Natural killer cell (primary cell): ENCODE data around the gene C1orf21. TPM values are rescaled to one million over a fixed set of nuclear protein-coding genes. Genes with fewer than 3 reads are reported as not detected.
A peak's percentile ranks its signal among the peaks of the same experiment; 100 is the strongest.

Experiments used
- ATAC-seq, 3 donors: fragments of 150-1000 bp in 2 of 3; fragments of 200-7000 bp in 1 of 3; cut with Tn5 transposase; 1 replicate in 1 of 3; 2 replicates in 2 of 3; pipeline ENCODE4 v1.10.0; 2021; ENCODE audit warnings: mild to moderate bottlenecking in 2 of 3, moderate library complexity in 2 of 3
- DNase-seq, 2 donors: peaks; one replicate each; pipeline versions ENCODE4 v3.0.0 to v3.0.0-alpha.2; 2013 to 2021; ENCODE audit warnings: mixed read lengths in 1 of 2
- H3K27ac ChIP-seq: one replicate; pipeline ENCODE4 v1.5.1; 2013; ENCODE audit warnings: mild to moderate bottlenecking, low read length
- H3K27me3 ChIP-seq: one replicate; pipeline ENCODE4 v1.6.1; 2013; ENCODE audit warnings: low read length; ENCODE audit not compliant: control insufficient read depth, insufficient read depth
- H3K36me3 ChIP-seq: one replicate; pipeline ENCODE4 v1.6.1; 2013; ENCODE audit warnings: low read length; ENCODE audit not compliant: control insufficient read depth, insufficient read depth
- H3K4me1 ChIP-seq: one replicate; pipeline ENCODE4 v1.6.1; 2013; ENCODE audit warnings: low read length; ENCODE audit not compliant: control insufficient read depth, insufficient read depth
- H3K4me3 ChIP-seq: one replicate; pipeline ENCODE4 v1.5.1; 2013; ENCODE audit warnings: low read length
- H3K9me3 ChIP-seq: one replicate; pipeline ENCODE4 v1.6.1; 2013; ENCODE audit warnings: low read length; ENCODE audit not compliant: control insufficient read depth, insufficient read depth
- H3K27ac Mint-ChIP-seq, 2 donors: one replicate each; pipeline ENCODE4 v1.8.0; 2022; ENCODE audit warnings: mild to moderate bottlenecking in 2 of 2, mixed read lengths in 2 of 2, moderate library complexity in 1 of 2
- H3K27me3 Mint-ChIP-seq, 2 donors: one replicate each; pipeline ENCODE4 v1.8.0; 2022; ENCODE audit warnings: low read depth in 2 of 2, mixed read lengths in 2 of 2
- H3K36me3 Mint-ChIP-seq: one replicate; pipeline ENCODE4 v1.8.0; 2022; ENCODE audit warnings: mixed read lengths
- H3K4me1 Mint-ChIP-seq, 2 donors: one replicate each; pipeline ENCODE4 v1.8.0; 2022; ENCODE audit warnings: mixed read lengths in 2 of 2
- H3K4me3 Mint-ChIP-seq: one replicate; pipeline ENCODE4 v1.8.0; 2022; ENCODE audit warnings: mild to moderate bottlenecking, moderate library complexity, mixed read lengths
- H3K9me3 Mint-ChIP-seq, 2 donors: one replicate each; pipeline ENCODE4 v1.8.0; 2022; ENCODE audit warnings: mixed read lengths in 2 of 2
- CTCF ChIP-seq: fragments of 200-600 bp; IDR thresholded peaks from one replicate; pipeline ENCODE4 v1.8.0; 2022; ENCODE audit warnings: antibody characterized with exemption
- WGBS: methylation state at CpG from one replicate; pipeline ENCODE4 v1.1.7; 2013; ENCODE audit warnings: missing lambda C conversion rate; ENCODE audit not compliant: insufficient coverage; 5-methylcytosine and 5-hydroxymethylcytosine counted together
- intact Hi-C: fragments of 100-400 bp; cut with micrococcal nuclease; formaldehyde crosslinking; loops from one replicate; pipeline ENCODE4 v1.14.2; 2022
- total RNA-seq, 4 donors: library from RNA; stranded (reverse); fragments of 120-200 nt in 1 of 4; gene quantifications; one replicate each; pipeline versions ENCODE4 v1.2.3 to v1.2.4, GENCODE V29; 2013 to 2022

The C1orf21 gene
- total RNA-seq, 3 donors from 2014 or later (not counting 1 experiment from before 2014, with no cell fraction given): 84.3 to 111 (median 88.3) TPM

- Histone ChIP-seq H3K36me3 (peaks cover 2% of the 10 kb centered on the region), H3K27me3 (no peaks in the 10 kb centered on the region), H3K27ac (no peak overlapping the region), H3K4me1 (no peaks in the 10 kb centered on the region), H3K9me3 (no peaks in the 10 kb centered on the region), H3K4me3 (no peak overlapping the region)
- TF ChIP-seq CTCF: no peak
- Mint-ChIP-seq H3K4me3 (no peak overlapping the region), H3K27ac (peak overlapping the region; percentile 56 to 67), H3K36me3 (no peaks in the 10 kb centered on the region), H3K9me3 (no peaks in the 10 kb centered on the region), H3K4me1 (peaks cover 38 to 53% of the 10 kb centered on the region in 2 donors), H3K27me3 (no peaks in the 10 kb centered on the region)
- peak in 2 of 3 donors; percentile 17 to 18 for ATAC-seq
- no peak for DNase-seq
- intact Hi-C loops: no loop called here
- WGBS: 86% methylated on average over 8 of the region's 8 CpGs
These were observed 210.3 kb downstream of the C1orf21 start for GRCh38 chr1:184596950-184597645.

DNA sequence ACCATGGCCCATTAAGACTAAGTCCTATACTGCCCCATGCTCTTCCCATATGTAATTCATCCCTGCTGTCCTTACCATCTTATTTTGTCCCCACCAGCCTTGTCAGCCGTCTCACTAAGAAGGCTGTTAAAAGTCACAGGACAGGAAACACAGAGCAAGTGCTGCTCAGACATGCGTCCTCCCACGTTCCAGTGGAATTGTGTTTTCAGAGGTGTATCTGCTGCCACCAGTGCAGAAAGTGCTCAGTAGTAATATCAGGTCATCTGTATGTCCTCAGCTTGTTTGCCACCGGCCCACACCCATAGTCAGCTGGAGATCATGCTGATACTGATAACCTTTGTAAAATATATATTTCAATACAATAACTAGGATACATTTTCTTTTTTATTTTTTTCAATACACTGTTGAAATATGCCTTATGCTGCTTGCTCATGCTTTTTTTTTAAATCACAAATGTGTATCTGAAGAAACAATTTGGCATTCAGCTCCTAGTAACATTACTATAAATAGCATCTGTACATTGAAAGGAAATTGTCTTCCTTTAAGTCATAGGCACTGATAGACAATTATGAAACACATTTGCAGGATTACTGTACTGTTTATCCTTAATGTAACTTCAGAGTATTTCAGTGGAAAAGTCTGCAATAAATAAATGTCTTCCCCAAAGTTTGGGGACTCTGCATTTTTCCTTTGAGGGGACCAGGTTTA lies 211.0 kb downstream of the C1orf21 start:
- peak in 1 of 3 donors; percentile 41 for ATAC-seq
- H3K9me3 Mint-ChIP-seq: no peaks in the 10 kb centered on the region

GRCh38 chr1:184598403-184599193 lies 211.8 kb downstream of the C1orf21 start:
- ATAC-seq (no peak), DNase-seq (no peak)
- Mint-ChIP-seq H3K4me1 (peaks cover 42 to 53% of the 10 kb centered on the region in 2 donors), H3K4me3 (no peak overlapping the region), H3K27me3 (no peaks in the 10 kb centered on the region), H3K36me3 (no peaks in the 10 kb centered on the region), H3K27ac (peak overlapping the region; percentile 56 to 67), H3K9me3 (no peaks in the 10 kb centered on the region)
- 96% methylated on average over 4 of the region's 6 CpGs for WGBS
- Histone ChIP-seq H3K4me3 (no peak overlapping the region), H3K36me3 (peaks cover 2% of the 10 kb centered on the region), H3K27me3 (no peaks in the 10 kb centered on the region), H3K4me1 (no peaks in the 10 kb centered on the region), H3K27ac (no peak overlapping the region), H3K9me3 (no peaks in the 10 kb centered on the region)
- intact Hi-C loops: no loop called here
- no peak for TF ChIP-seq CTCF

More for the DNA sequence above, 211.0 kb downstream of the C1orf21 start:
- Histone ChIP-seq H3K27ac (no peak overlapping the region), H3K36me3 (peaks cover 2% of the 10 kb centered on the region), H3K27me3 (no peaks in the 10 kb centered on the region), H3K9me3 (no peaks in the 10 kb centered on the region), H3K4me3 (no peak overlapping the region), H3K4me1 (no peaks in the 10 kb centered on the region)
- Mint-ChIP-seq H3K4me1 (peaks cover 42 to 53% of the 10 kb centered on the region in 2 donors), H3K4me3 (no peak overlapping the region), H3K27me3 (no peaks in the 10 kb centered on the region), H3K36me3 (no peaks in the 10 kb centered on the region), H3K27ac (peak overlapping the region; percentile 56 to 67)
- TF ChIP-seq CTCF: no peak
- DNase-seq: no peak
- WGBS: 67% methylated on average over 3 of the region's 4 CpGs
- intact Hi-C loops: no loop called here
